Measurements from ENCODE around the gene NSMCE1. TPM values are rescaled to one million over a fixed set of nuclear protein-coding genes. Genes with fewer than 3 reads are reported as not detected.
"Not testable (repeated sequence)": the region's sequence is repeated elsewhere in the genome, so short reads cannot be mapped to it uniquely, and the experiment has no call there.

Gene NSMCE1
- total RNA-seq, 1 donor from 2014 or later, result 25.8 TPM

DNA sequence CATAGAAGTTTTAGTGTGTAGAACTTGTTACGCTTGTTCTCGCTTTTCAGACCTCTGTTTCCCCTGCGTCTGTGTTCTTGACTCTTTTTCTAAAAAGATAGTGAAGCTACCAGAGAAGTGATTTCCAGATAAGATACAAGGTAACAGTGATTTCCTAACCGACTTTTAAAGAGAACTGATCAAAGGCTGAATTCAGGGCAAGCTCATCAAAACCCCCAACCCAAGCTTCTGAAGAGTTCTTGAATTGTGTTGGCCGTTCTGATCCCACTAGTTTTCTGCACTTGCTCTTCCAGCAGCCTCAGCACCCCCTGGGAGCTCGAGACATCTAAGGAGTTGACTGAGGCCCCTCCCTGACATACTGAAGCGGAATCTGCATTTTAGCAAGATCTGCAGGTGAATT, 12.7 kb upstream of the NSMCE1 start:
- no peak overlapping the region for H3K4me3 Mint-ChIP-seq
- H3K9me3 Mint-ChIP-seq, result no peaks in the 10 kb centered on the region
- H3K27me3 Mint-ChIP-seq (ENCODE audit: low read depth), result peaks cover 4% of the 10 kb centered on the region
- DNase-seq (ENCODE audit: low spot score in 2 of 2, unreplicated experiment in 2 of 2), result no peak
- H3K4me1 Mint-ChIP-seq, result no peaks in the 10 kb centered on the region
- H3K36me3 Mint-ChIP-seq, result no peaks in the 10 kb centered on the region
- no peak overlapping the region for H3K27ac Mint-ChIP-seq
- TF ChIP-seq, protein P1, sequence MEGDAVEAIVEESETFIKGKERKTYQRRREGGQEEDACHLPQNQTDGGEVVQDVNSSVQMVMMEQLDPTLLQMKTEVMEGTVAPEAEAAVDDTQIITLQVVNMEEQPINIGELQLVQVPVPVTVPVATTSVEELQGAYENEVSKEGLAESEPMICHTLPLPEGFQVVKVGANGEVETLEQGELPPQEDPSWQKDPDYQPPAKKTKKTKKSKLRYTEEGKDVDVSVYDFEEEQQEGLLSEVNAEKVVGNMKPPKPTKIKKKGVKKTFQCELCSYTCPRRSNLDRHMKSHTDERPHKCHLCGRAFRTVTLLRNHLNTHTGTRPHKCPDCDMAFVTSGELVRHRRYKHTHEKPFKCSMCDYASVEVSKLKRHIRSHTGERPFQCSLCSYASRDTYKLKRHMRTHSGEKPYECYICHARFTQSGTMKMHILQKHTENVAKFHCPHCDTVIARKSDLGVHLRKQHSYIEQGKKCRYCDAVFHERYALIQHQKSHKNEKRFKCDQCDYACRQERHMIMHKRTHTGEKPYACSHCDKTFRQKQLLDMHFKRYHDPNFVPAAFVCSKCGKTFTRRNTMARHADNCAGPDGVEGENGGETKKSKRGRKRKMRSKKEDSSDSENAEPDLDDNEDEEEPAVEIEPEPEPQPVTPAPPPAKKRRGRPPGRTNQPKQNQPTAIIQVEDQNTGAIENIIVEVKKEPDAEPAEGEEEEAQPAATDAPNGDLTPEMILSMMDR (IDR thresholded peaks at IDR 0.05; ENCODE audit: unreplicated experiment), result no peak

DNA sequence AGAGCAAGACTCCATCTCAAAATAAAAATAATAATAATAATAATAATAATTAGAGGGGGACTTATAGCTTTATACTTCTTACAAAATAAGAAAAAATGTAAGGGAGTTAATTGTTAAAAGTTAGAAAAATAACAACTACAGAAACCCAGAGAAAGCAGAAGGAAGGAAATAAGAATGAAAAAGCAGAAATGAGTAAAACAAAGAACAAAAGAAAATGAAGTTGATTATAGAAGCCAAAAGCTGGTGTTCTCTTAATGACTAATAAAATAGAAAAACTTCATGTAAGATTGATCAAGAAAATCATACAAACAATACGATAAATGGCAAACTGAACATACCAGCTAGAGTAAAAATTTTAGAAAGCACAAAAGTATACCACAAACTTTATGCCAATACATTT, 6.8 kb upstream of the NSMCE1 start:
- Mint-ChIP-seq H3K4me3 (no peak overlapping the region), H3K27me3 (ENCODE audit: low read depth) (no peaks in the 10 kb centered on the region), H3K4me1 (no peaks in the 10 kb centered on the region)

DNA sequence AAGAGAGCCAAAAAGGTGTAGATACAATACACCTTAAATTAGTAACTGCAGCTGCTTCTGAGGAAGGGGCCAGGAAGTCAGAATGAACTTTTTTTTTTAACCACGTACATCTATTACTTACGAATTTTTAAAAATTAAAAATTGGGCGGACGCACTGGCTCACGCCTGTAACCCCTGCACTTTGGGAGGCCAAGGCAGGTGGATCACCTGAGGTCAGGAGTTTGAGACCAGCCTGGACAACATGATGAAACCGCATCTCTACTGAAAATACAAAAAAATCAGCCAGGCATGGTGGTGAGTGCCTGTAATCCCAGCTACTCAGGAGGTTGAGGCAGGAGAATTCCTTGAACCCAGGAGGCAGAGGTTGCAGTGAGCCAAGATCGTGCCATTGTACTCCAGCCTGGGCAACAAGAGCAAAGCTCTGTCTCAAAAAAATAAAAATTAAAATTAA, 5.9 kb upstream of the NSMCE1 start:
- DNase-seq (ENCODE audit: low spot score in 2 of 2, unreplicated experiment in 2 of 2), result not testable (repeated sequence)

More for the DNA sequence above, 6.8 kb upstream of the NSMCE1 start:
- peaks cover 3% of the 10 kb centered on the region for H3K9me3 Mint-ChIP-seq
- H3K36me3 Mint-ChIP-seq, result peaks cover 2% of the 10 kb centered on the region
- DNase-seq (ENCODE audit: low spot score in 2 of 2, unreplicated experiment in 2 of 2), result no peak
- H3K27ac Mint-ChIP-seq, result no peak overlapping the region
- TF ChIP-seq, protein P1 (IDR thresholded peaks at IDR 0.05; ENCODE audit: unreplicated experiment), result no peak

DNA sequence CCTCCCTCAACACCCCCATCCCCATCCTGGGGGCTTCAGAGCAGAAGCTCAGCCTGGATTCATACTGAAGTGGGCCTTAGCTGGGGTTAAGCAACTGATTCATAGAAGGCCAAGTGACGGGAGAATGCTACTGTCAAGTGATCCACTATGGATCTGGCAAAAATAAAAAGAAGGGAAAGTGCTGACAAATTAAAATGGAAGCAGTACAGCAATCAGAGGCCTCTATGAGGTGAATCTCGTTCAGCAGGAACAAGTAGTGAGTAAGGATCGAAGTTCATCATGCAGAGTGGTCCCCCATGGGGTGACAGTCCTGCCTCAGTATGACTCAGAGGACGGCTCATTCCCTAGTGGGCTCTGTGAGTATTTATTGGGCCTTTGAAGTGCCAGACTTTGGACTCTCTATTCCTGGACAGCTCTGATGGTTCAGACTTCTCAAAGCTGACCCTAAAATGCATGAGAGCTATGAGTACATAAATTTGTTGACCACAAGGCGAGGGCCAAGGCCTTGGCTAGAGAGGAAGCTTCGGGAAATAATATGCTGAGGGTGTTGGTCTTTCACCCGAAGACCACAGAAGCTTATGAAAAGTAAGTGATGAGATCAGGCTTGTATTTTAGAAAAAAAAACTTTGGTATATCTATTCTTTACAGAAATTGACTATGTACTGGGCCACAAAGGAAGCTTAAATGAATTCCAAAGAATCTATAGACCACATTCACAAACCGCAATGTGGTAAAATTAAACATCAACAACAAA, 5.3 kb upstream of the NSMCE1 start:
- Mint-ChIP-seq H3K9me3 (peaks cover 3% of the 10 kb centered on the region), H3K4me1 (no peaks in the 10 kb centered on the region), H3K4me3 (no peak overlapping the region), H3K36me3 (peaks cover 2% of the 10 kb centered on the region), H3K27ac (no peak overlapping the region), H3K27me3 (ENCODE audit: low read depth) (no peaks in the 10 kb centered on the region)
- TF ChIP-seq, protein P1 (IDR thresholded peaks at IDR 0.05; ENCODE audit: unreplicated experiment), result no peak
- DNase-seq (ENCODE audit: low spot score in 2 of 2, unreplicated experiment in 2 of 2), result no peak

More for the DNA sequence above, 5.9 kb upstream of the NSMCE1 start:
- H3K4me3 Mint-ChIP-seq; H3K9me3 Mint-ChIP-seq; H3K36me3 Mint-ChIP-seq; H3K4me1 Mint-ChIP-seq; H3K27me3 Mint-ChIP-seq (ENCODE audit: low read depth); H3K27ac Mint-ChIP-seq: not testable (repeated sequence)

DNA sequence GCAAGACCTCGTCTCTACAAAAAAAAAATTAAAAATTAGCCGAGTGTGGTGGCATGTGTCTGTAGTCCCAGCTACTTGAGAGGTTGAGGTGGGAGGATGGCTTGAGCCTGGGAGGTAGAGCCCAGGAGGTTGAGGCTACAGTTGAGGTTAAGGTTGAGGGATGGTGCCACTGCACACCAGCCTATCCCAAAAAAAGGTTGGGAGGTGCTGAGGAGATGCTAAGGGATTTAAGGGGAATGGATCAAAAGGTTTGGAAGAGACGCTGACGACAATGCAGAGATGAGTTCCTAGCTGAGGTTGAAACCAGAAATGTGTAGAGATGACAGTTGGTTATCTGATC, 4.7 kb upstream of the NSMCE1 start:
- Mint-ChIP-seq H3K36me3 (peaks cover 2% of the 10 kb centered on the region), H3K4me3 (no peak overlapping the region), H3K27ac (no peak overlapping the region), H3K27me3 (ENCODE audit: low read depth) (no peaks in the 10 kb centered on the region), H3K4me1 (peaks cover 3% of the 10 kb centered on the region), H3K9me3 (peaks cover 3% of the 10 kb centered on the region)
- TF ChIP-seq, protein P1 (IDR thresholded peaks at IDR 0.05; ENCODE audit: unreplicated experiment), result no peak
- DNase-seq (ENCODE audit: low spot score in 2 of 2, unreplicated experiment in 2 of 2), result no peak

DNA sequence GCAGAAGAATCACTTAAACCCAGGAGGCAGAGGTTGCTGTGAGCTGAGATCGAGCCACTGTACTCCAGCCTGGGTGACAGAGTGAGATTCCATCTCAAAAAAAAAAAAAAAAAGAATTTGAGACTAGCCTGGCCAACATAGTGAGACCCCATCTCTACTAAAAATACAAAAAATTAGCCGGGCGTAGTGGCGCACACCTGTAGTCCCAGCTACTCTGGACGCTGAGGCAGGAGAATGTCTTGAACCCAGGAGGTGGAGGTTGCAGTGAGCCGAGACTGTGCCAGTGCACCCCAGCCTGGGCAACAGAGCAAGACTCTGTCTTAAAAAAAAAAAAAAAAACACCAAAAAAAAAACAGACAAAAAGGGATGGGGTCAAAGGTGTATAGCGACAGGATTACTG, 4.1 kb upstream of the NSMCE1 start:
- H3K36me3 Mint-ChIP-seq; H3K27me3 Mint-ChIP-seq (ENCODE audit: low read depth); H3K4me3 Mint-ChIP-seq; H3K9me3 Mint-ChIP-seq; H3K27ac Mint-ChIP-seq; H3K4me1 Mint-ChIP-seq; DNase-seq (ENCODE audit: low spot score in 2 of 2, unreplicated experiment in 2 of 2): not testable (repeated sequence)

Data from mesothelial cell of epicardium (in vitro differentiated cells).